CD4-positive, alpha-beta T cell treated with Interleukin-15 for 4 hours (primary cell): ENCODE measurements around the gene RAB3IL1.

Experiments
- DNase-seq: peaks from one replicate; pipeline ENCODE4 v3.0.0-alpha.2; 2020; ENCODE audit warnings: low spot score

The RAB3IL1 gene

DNA sequence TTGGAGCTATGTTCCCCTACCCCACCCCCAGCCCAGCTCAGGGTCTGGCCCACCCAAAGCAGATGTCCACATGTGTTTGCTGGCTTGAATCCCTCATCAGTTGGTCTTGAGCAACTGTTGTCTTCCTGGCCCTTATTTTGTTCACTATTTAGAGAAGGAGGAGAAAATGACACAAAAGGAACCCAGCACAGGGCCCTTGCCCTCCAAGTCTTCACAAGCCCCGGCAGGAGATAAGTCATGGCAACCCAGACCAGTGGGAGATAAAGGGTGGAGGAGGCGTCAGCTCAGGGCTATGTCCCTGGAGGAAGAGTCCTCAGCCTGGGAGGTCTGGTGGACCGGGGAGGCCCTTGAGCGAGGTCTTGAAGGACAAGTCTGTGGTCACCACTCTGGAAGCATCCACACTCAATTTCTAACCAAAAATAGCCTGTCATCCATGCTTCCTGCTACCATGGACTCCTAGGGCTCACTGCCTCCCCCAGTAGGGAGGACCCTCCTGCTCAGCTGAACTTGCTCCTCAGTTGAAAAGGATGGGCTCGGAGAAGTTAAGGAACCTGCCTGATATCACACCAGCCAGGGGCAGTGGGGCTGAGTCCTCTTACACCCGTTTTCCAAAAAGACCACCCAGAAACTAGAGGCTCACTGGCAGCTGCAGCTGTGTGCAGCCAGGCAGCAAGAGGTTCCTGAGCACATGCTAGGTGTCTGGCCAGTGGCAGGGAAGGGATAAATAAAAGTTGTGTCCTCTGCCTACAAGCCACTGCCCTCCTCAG lies 1.8 kb upstream of the RAB3IL1 start:
- DNase-seq: no peak

DNA sequence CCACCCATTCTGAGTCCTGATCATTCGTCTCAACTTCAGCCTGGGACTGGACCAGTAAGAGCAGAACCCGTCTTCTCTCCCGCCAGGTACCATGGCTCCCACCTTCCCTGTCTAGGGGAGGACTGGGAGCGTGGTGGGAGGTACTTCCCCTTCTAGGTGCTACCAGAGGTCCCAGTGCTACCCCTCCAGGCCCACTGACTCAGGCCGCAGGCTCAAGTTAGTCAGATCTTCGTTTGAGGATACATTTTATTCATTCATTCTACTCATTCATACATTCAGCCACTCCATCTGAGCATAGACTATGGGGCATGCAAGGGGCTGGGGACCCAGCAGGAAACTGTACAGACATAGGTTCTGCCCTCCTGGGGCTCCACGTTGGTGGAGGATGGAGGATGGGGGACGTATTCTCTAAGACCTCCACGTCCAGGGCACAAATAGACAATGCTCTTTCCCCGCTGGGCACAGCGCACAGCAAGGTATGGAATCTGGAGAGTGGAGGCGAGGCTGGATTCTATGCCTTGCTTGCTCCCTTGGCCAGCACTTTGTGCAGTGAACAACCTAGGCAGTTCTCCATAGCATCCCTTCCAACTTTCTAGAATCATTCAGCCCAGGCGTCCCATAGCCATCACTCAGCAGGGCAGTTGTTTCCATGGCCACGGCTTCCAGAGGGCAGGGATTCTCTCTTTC lies 1.0 kb upstream of the RAB3IL1 start:
- DNase-seq: no peak

DNA sequence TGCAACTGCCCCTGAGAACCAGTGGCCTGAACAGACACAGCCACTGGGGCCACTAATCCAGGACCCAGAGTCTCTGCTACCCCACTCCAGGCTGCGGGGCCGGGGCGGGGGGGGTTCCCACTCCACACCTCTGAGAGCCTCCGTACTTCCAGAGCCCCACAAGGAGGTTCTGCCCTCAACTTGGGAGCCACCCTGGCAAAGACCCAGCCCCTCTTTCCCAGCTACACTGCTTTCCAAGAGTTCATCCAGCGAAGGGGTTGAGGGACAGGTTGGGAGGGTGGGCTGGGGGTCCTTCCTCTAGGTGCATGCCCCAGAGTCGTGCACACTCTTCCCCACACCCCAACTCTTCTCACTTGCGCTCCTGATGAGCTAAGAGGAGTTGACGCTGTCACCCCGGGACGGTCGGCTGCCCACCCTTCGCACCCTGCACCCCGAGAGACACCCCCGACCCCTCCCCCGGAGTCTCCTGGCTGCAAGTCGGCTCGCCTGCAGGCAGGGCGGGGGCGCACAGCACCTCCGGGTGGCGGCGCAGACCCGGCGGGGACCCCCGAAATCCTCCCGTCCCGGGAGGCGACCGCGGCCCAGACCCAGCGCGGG lies 531 bp downstream of the RAB3IL1 start:
- no peak for DNase-seq

DNA sequence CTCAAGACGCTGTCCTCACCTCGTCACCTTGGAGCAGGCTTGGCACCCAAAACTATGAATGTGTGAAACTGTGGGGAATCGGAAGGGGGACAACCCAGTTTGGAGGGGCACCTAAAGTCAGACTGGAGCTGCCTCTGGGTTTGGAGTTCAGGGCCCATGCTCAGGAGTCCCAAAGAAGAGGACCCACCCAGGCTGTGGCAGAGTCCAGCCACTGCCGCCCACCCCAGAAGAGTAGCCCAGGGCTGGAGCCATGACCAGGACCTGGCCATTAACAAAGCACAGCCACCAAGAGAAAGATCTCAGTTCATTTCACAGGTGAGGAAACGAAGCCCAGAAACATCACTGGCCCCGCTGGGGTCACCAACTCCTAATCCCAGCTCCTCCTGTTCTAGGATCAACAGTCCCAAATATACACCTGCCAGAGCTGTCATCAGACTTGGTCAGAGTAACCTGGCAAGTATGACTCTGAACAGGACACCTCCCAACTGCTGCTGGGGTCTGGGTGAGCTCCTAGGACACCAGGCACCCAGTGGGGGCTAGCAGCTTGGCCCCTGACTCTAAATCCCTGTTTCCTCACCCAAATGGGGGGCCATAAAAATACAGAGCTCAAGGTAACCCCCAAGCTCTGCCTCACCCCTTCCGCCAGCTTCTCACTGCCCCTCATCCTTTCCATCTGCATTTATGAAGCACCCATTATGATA lies 2.7 kb downstream of the RAB3IL1 start:
- DNase-seq: no peak

DNA sequence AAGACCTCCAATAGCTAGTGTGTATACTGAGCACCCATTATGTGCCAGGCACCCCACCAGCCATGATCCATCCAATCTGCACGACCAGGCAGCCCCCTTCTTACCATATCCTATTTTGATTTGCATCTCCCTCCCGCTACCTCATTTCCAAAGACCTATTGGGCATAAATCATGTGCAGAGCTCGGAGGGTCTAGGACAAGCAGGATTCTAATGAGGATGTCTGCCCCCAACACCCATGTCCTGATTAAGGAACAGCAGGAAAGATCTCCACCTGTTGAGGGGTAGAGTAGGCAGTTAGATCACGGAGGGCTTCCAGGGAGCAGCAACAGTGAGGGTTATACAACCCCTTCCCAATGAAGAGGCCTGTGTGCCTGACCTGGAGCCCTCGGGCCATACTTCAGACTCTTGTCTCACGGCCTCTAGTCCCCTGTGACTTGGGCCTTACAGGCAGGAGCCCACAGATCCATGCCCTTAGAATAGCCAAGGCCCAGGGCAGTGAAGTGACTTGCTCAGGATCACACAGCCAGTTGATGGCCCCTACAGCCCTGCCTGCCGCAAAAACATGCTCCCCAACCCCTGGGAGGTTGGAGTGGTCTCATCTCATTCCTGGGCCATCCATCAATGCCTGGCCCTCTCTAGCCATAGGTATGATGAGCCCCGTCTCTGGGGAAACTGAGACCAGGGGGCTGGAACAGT lies 3.5 kb downstream of the RAB3IL1 start:
- DNase-seq: no peak

DNA sequence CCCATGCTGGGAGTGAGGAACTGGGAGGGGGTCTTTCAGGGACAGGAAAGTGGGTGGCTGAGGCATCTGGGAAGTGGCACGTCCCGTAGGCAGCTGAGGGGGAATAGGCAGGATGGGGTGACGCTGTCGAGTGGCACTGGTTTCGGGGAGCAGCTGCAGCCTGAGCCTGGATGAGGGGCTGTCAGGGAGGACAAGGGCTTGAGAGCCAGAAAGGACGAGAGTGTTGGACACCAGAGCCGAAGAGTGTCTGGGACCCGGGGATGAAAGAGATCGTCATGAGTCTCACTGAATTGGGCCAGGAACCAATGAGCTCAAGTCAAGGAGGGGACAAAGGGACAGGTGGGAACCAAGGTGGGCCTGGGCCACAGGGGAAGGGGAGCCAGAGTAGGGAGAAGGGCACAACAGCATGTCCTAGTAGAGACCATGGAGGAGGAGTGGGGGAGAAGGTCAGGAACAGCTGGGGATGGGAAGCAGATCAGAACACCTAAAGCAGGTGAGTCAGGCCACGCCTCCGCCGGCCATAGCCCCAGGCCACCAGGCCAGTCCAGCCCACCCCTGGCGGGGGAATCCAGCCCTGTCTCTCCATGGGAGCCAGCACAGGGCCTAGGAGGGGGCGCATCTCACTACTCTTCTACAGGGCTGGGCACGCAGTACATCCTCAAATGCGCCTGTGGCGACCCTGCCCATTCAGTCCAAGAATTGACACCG lies 4.2 kb downstream of the RAB3IL1 start:
- DNase-seq: no peak

DNA sequence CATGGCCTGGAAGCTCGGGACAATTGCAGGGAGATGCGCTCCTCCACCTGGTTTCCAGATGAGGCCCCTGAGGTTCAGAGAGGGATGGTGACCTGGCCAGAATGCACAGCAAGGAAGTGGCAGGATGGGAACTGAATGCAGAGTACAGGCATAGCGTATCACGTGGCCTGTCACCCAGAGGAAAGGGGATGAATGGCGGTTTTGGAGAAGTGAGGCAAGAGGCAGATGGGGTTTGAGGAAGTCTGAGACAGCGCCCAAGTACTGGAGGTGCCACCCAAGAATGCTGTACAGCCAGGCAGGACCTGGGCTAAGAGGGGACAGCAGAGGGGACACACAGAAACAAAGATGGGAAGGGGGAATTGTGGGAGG lies 4.9 kb downstream of the RAB3IL1 start:
- DNase-seq: no peak

DNA sequence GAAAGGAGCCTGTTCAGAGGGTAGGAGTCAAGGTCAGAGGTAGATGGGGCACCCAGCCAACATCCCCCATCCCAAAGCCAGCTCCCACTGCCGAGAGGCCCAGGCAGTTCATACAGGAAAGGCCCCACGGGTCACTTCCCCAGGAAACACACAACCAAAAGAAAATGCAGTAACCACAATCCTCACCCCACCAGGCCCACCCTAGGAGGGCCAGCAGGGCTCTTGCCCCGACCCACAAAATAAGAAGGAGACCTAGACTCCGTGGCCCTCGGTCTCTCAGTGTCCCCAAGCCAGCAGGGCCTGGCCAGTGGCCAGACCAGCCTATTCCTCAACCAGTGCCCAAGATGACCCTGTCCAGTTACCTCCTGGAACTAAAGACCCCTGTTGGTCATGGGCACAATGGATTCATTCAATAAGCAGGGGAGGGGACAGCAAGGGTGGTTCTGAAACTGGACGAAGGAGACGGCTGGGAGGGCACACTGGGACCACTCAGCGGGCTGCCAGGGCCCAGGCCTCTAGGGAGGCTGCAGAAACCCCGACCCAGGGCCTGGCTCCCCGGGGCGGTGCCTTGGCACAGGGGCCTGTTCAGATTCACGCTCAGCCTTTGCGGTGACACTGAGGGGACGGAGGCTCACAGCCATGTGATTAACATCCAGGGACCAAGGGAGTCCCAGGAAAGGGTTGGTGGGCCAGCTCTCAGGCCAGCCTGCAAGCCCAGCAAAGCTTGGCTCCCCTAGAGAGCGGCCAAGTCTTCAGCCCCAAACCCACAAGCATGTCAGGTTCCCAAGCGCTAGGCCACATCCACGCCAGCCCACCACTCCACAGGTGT lies 5.5 kb downstream of the RAB3IL1 start:
- no peak for DNase-seq

DNA sequence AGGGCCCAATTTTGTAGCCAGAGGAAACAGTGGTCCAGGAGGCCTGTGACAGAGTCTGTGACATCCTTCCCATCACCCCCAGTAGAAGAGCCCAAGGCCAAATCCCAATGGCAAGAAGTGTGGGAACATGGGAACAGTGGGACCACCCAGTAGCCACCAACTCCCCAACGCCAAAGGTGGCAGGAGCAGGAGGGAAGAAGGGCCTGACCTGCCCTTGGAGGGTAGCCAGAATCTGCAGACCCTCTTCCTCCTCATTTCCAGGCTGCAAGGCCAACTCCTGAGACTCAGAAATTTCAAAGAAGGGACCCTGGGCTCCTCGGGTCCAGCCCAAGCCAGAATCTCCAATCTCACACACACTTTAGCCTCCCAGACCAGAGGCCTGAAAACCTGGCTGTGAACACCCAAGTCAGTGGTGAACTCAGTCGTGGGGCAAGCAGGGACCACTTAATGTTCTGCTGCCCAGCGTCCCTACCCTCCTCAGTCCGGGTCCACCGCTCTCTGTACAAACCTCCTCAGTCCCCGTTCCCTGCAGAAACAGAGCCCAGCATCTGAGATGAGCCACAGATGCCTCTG lies 6.2 kb downstream of the RAB3IL1 start:
- no peak for DNase-seq

DNA sequence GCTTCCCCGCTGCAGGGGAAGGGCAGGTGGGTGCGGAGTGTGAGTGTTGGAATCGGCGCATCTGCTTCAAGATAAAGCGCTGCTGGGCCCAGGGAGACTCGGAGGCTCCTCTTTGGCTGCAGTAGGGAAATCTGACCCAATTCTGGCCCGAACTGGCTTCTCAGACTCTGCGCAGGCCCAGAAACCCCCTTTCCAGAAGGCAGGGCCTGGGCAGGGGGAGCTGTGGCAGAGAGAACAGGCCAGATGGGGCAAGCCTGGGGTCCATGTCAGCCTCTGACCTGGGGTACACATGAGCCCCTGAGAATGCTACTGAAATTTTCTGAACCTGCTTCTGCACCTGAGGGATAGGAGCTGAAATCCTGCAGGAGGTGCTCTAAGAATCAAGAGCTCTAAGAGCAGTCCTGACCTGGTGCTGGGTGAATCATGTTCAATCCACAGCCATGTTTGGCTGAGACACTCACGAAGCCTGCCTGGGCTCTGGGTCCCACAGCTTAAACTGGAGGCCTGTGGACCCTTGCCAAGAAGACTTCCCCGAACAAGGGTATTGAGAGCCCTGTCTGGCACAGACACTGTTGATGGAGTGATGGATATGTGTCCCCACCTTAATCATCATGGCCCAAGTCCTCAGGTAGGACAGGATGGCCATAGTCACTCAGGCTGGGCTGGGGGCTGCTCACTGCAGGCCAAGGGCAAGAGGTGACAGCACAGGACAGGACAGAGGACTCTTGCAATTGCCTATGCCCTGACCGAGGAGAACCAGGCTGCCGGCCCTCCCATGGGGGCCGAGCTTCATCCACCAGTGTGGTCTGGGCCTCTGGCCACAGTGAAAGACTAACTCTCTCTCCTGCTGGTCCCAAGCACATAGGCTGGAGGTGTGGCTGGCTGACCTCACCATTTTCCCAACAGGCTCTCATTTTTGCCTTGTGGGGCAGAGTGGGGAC lies 6.9 kb downstream of the RAB3IL1 start:
- no peak for DNase-seq

DNA sequence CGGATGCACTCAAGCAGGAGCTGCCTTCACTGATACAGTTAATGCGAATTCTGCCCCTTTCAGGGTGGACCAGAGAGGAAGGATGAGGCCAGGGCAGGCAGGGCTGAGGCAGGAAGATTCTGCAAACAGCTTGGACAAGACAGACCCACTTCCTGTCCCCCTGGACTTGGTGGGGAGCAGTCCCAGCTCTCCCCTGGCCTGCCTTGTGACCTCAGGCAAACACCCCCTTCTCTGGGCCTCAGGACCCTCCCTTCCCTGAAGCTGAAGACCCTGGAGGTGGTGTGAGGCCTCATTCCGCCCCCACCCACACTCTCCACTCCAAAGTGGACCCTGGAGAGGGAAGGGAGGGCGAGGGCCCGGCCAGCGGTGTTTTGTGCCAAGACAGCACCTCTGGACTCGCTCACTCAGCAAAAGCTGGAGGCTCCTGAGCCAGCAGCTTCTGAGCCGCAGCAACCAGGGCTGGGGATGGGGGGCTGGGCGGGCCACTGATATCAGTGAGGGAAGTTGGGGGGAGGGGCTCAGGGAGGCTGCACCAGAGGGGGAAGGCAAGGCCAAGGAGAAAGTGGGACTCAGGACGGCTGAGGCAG lies 8.5 kb downstream of the RAB3IL1 start:
- DNase-seq: no peak

DNA sequence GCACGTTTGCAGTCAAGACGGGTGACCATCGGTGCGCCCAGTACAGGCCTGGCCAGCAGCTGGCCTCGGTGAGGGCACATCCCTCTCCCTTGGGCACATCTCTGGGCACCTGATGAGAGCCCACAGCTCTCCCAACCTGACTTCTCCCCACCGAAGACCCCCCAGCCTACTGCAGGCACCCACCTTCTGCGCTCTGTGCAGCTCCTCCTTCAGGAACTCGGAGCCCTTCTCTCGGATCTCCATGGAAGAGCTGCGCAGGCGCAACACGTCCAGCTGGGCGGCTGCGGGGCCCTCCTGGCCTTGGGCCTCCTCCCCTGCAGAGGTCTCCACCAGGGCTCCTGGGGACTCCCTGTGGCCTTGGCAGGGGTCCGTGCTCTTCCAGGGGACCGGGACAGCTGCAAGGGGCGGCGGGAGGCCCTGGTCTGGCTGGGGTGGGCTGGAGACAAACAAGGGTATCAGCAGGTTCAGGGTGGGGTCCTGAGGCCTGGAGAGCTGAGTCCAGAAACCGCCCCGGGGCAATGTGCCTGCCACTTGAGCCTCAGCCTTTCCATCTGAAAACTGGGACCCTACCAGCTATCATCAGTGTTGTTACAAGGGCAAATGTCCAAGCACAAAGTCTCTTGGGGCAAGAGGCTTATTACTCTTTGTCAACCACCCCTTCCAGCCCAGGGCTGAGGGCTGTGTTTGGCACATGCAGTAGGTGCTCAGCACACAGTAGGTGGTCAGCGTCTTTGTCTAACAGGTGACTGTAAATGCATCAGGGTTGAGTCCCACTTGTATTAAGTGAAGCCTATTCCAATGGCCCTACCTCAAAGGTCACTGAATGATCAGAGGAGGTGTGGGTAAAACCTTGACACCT lies 9.3 kb downstream of the RAB3IL1 start:
- no peak for DNase-seq

DNA sequence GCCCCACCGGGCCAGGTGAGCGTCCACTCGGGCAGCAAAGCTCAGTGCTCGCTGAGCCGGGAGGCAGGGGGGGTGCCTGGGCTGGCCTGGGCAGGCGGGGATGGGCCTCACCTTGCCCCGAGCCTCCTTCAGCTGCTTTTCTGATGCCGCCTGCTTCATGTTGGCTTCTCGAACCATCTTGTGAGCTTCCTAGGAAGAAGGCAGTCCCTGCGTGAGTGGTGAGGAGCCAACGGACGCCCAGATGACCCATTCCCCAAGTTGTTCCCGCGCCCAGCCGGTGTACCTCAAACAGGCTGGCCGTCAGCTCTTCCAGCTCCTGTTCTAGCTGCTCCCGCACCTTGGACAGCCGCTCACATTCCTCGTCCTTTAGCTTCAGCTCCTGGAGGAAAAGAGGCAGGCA lies 10.1 kb downstream of the RAB3IL1 start:
- DNase-seq: no peak

DNA sequence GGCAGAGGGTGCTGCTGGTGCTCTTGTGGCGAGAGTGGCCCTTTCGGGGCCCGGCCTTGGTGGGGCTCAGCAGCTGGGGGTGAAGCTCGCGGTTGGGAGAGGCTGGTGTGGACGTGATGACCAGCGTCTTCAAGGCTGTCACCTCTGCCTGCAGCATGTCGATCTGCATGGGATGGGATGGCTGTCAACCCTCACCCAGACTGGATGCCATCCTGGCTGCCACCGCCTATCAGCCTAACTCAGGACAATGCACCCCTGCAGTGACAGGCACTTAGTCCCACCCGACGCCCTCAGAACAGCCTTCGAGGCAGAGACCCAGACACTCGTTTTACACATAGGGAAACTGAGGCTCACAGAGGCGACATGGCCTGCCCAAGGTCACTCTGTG lies 10.8 kb downstream of the RAB3IL1 start:
- DNase-seq: no peak

DNA sequence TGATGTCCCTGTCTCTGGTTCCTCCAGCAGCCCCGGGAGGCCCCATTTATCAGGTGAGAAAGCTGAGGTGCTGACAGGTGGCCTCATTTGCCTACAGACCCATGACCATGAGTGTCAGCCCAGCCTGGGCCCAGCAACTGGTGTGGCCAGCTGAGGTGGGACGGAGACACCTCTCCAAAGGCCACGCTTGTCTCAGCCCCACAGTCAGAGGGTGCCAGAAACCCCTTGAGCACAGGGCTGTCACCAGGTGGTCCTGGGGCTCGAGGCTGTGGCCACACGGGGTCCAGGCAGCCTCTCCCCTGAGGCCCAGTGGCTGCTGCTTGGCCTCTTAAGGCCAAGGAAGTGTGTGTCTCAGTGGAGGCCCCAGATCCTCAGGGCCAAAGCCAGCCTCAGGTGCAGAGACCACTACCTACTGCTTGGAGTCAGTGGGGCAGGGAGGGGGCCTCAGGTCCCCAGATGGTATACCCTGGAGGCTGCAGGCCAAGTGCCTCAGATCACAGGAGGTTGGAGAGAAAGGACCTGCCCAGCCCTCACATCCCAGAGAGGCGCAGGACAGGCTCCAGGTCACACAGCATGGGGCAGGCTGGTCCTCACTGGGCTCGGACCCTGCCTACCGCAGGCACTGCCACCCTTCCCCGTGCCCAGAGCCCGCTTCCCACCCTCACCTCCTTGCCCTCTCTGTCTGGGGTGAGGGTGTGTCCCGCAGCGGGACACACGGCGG lies 11.4 kb downstream of the RAB3IL1 start:
- no peak for DNase-seq

DNA sequence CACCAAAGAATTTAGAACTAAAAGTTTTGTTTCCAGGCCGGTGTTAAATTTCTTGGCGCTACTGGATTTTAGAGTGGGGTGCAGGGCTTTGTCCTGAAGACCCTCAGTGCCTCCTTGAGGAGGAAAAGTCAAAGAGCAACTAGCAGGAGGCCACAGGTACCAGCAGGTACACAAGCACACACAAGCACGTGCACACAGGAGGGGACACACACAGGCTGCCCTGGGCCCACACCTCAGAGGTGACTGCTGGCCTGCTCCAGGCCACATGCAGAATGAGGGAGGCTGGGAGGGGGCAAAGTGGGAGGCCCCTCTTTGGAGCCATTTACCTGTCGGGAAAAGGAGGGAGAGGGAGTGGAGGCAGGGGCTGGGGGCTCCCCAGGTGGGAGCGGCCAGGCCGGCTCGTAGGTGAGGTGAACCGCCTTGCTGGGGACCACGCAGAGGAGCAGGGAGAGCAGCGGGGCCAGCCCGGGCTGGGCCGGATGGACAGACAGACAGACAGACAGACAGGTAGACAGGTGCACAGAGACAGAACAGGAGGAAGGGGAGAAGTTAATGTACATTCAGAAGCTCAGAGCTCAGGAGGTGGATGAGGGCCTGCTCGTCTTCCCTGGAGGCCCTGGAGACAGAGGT lies 12.2 kb downstream of the RAB3IL1 start:
- no peak for DNase-seq
